Measurements from ENCODE around the gene BACH2.
A peak's percentile ranks its signal among the peaks of the same experiment; 100 is the strongest.

The BACH2 gene

DNA sequence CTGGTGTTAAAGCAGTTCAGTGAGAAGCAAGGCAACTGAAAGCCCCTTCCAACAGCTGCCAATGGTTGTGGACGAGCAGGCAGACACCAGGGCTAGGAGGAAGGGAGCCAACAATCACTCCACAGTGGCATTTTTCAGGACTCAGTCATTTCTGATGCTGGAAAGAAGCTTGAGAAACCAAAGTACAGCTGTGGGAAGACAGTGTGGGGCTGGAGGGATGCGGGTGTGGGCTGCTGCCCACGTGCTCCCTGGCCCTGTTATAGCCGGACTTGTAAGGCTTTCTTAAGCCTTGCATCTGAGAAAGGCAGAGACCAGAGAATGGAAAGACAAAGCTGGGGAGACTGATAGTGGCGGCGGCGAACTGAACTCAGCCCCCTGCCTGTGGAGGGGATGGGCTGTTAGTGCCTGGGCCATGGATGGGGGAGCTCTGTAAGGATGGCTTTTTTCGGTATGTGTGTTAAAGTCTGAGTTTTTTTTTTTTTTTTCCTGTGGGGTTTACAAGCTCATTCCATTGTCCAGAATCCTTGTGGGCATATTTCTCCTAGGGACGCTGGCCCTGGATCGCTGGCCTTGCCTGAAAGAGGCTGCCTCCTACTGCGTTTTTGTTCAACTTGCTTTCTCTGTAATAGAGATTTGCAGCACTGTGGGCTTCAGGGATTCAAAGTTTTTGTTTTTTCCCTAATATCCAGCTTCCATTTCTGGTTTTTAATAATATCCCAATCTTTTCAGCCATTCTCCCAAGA lies 310.7 kb downstream of the BACH2 start:
- H3K9ac ChIP-seq (ENCODE audit: low read length) = peak overlapping the region; percentile 26
- H3K27me3 ChIP-seq (ENCODE audit: control insufficient read depth in 1 of 2, insufficient read depth in 1 of 2, low read length in 2 of 2) = no peaks in the 10 kb centered on the region
- H2BK120ac ChIP-seq (ENCODE audit: low read depth, low read length) = no peak overlapping the region
- H3K23ac ChIP-seq (ENCODE audit: low read length in 2 of 2) = no peak overlapping the region
- no peak overlapping the region for H2BK5ac ChIP-seq (ENCODE audit: low read depth, low read length, poor library complexity, severe bottlenecking)
- no peak overlapping the region for H2BK12ac ChIP-seq (ENCODE audit: low read length in 2 of 2)
- no peaks in the 10 kb centered on the region for H3K9me3 ChIP-seq (ENCODE audit: control insufficient read depth, low read length)
- no peak overlapping the region for H2AK5ac ChIP-seq (ENCODE audit: low read length, severe bottlenecking)
- H3K36me3 ChIP-seq (ENCODE audit: control insufficient read depth in 1 of 2, insufficient read depth in 2 of 2, low read depth in 1 of 2, low read length in 2 of 2) = no peaks in the 10 kb centered on the region
- WGBS = 67% methylated on average over 11 of the region's 11 CpGs
- peak; percentile 73 for DNase-seq
- H2AFZ ChIP-seq (ENCODE audit: low read depth, low read length) = no peak overlapping the region
- no peaks in the 10 kb centered on the region for H3K79me1 ChIP-seq (replicated peaks; ENCODE audit: low read length, poor library complexity, severe bottlenecking)
- no peak overlapping the region for H3K14ac ChIP-seq (ENCODE audit: low read length in 2 of 2)
- H3K4me1 ChIP-seq (ENCODE audit: control insufficient read depth, insufficient read depth, low read depth, low read length) = peaks cover 13% of the 10 kb centered on the region
- no peak overlapping the region for H4K91ac ChIP-seq (ENCODE audit: low read length)
- H3K4me2 ChIP-seq (ENCODE audit: low read length, poor library complexity, severe bottlenecking) = no peak overlapping the region
- no peak overlapping the region for H3K27ac ChIP-seq (ENCODE audit: low read length, poor library complexity, severe bottlenecking)
- H3K18ac ChIP-seq (ENCODE audit: low read depth in 1 of 2, low read length in 2 of 2) = peak overlapping the region; percentile 11 to 76
- no peak overlapping the region for H3K4me3 ChIP-seq (ENCODE audit: insufficient read depth in 1 of 2, low read depth in 1 of 2, low read length in 2 of 2)
- peak overlapping the region; percentile 77 for H2BK15ac ChIP-seq (ENCODE audit: low read depth, poor library complexity, severe bottlenecking)
- no peak overlapping the region for H4K8ac ChIP-seq (ENCODE audit: low read length)
- no peak overlapping the region for H3K4ac ChIP-seq (ENCODE audit: low read depth in 1 of 2, low read length in 2 of 2)

GRCh38 chr6:89984926-89985750 lies 311.5 kb downstream of the BACH2 start:
- no peak overlapping the region for H4K91ac ChIP-seq (ENCODE audit: low read length)
- H3K23ac ChIP-seq (ENCODE audit: low read length in 2 of 2) = no peak overlapping the region
- no peak overlapping the region for H2BK120ac ChIP-seq (ENCODE audit: low read depth, low read length)
- DNase-seq = peak; percentile 56
- H3K9ac ChIP-seq (ENCODE audit: low read length) = peak overlapping the region; percentile 26
- H2AK5ac ChIP-seq (ENCODE audit: low read length, severe bottlenecking) = no peak overlapping the region
- no peak overlapping the region for H3K4ac ChIP-seq (ENCODE audit: low read depth in 1 of 2, low read length in 2 of 2)
- no peak overlapping the region for H3K27ac ChIP-seq (ENCODE audit: low read length, poor library complexity, severe bottlenecking)
- peaks cover 13% of the 10 kb centered on the region for H3K4me1 ChIP-seq (ENCODE audit: control insufficient read depth, insufficient read depth, low read depth, low read length)
- peak overlapping the region; percentile 77 for H2BK15ac ChIP-seq (ENCODE audit: low read depth, poor library complexity, severe bottlenecking)
- H3K9me3 ChIP-seq (ENCODE audit: control insufficient read depth, low read length) = no peaks in the 10 kb centered on the region
- no peak overlapping the region for H4K8ac ChIP-seq (ENCODE audit: low read length)
- no peak overlapping the region for H3K4me3 ChIP-seq (ENCODE audit: insufficient read depth in 1 of 2, low read depth in 1 of 2, low read length in 2 of 2)
- H3K27me3 ChIP-seq (ENCODE audit: control insufficient read depth in 1 of 2, insufficient read depth in 1 of 2, low read length in 2 of 2) = no peaks in the 10 kb centered on the region
- H3K4me2 ChIP-seq (ENCODE audit: low read length, poor library complexity, severe bottlenecking) = no peak overlapping the region
- no peak overlapping the region for H3K18ac ChIP-seq (ENCODE audit: low read depth in 1 of 2, low read length in 2 of 2)
- 43% methylated on average over 11 of the region's 12 CpGs for WGBS
- H2BK5ac ChIP-seq (ENCODE audit: low read depth, low read length, poor library complexity, severe bottlenecking) = no peak overlapping the region
- H3K36me3 ChIP-seq (ENCODE audit: control insufficient read depth in 1 of 2, insufficient read depth in 2 of 2, low read depth in 1 of 2, low read length in 2 of 2) = no peaks in the 10 kb centered on the region
- H3K14ac ChIP-seq (ENCODE audit: low read length in 2 of 2) = peak overlapping the region in 1 of 2 experiments; percentile 53
- H2BK12ac ChIP-seq (ENCODE audit: low read length in 2 of 2) = no peak overlapping the region
- H3K79me1 ChIP-seq (replicated peaks; ENCODE audit: low read length, poor library complexity, severe bottlenecking) = no peaks in the 10 kb centered on the region
- H2AFZ ChIP-seq (ENCODE audit: low read depth, low read length) = no peak overlapping the region

DNA sequence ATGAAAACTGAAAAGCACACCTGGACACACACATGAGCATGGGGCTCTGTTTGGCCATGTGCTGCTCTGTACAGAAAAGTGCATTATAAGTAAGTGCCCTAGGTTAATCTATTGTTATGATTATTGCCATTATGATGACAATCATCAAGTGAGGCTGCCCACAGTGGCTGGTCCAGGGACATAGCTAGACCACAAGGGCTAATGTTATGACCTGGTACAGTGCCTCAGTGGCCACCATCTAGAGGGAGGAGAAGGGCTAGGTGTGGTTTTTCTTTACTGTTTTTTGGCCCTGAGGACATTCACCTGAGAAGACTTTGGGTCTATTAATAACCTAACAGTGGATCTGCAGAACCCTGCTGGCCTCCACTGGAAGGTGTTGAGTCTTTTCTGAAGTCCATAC lies 316.3 kb downstream of the BACH2 start:
- H2BK120ac ChIP-seq (ENCODE audit: low read depth, low read length) = no peak overlapping the region
- H4K91ac ChIP-seq (ENCODE audit: low read length) = no peak overlapping the region
- peaks cover 4% of the 10 kb centered on the region for H3K4me1 ChIP-seq (ENCODE audit: control insufficient read depth, insufficient read depth, low read depth, low read length)
- no peak overlapping the region for H2BK12ac ChIP-seq (ENCODE audit: low read length in 2 of 2)
- no peak overlapping the region for H3K14ac ChIP-seq (ENCODE audit: low read length in 2 of 2)
- H3K79me1 ChIP-seq (replicated peaks; ENCODE audit: low read length, poor library complexity, severe bottlenecking) = no peaks in the 10 kb centered on the region
- no peak overlapping the region for H3K4ac ChIP-seq (ENCODE audit: low read depth in 1 of 2, low read length in 2 of 2)
- H2BK5ac ChIP-seq (ENCODE audit: low read depth, low read length, poor library complexity, severe bottlenecking) = no peak overlapping the region
- no peak overlapping the region for H3K4me3 ChIP-seq (ENCODE audit: insufficient read depth in 1 of 2, low read depth in 1 of 2, low read length in 2 of 2)
- no peak overlapping the region for H4K8ac ChIP-seq (ENCODE audit: low read length)
- H3K23ac ChIP-seq (ENCODE audit: low read length in 2 of 2) = no peak overlapping the region
- H3K27me3 ChIP-seq (ENCODE audit: control insufficient read depth in 1 of 2, insufficient read depth in 1 of 2, low read length in 2 of 2) = no peaks in the 10 kb centered on the region
- H2BK15ac ChIP-seq (ENCODE audit: low read depth, poor library complexity, severe bottlenecking) = no peak overlapping the region
- no peaks in the 10 kb centered on the region for H3K9me3 ChIP-seq (ENCODE audit: control insufficient read depth, low read length)
- H3K18ac ChIP-seq (ENCODE audit: low read depth in 1 of 2, low read length in 2 of 2) = no peak overlapping the region
- H2AFZ ChIP-seq (ENCODE audit: low read depth, low read length) = no peak overlapping the region
- H3K9ac ChIP-seq (ENCODE audit: low read length) = no peak overlapping the region
- H3K4me2 ChIP-seq (ENCODE audit: low read length, poor library complexity, severe bottlenecking) = no peak overlapping the region
- no peak overlapping the region for H2AK5ac ChIP-seq (ENCODE audit: low read length, severe bottlenecking)
- no peak overlapping the region for H3K27ac ChIP-seq (ENCODE audit: low read length, poor library complexity, severe bottlenecking)
- H3K36me3 ChIP-seq (ENCODE audit: control insufficient read depth in 1 of 2, insufficient read depth in 2 of 2, low read depth in 1 of 2, low read length in 2 of 2) = no peaks in the 10 kb centered on the region
- DNase-seq = no peak

DNA sequence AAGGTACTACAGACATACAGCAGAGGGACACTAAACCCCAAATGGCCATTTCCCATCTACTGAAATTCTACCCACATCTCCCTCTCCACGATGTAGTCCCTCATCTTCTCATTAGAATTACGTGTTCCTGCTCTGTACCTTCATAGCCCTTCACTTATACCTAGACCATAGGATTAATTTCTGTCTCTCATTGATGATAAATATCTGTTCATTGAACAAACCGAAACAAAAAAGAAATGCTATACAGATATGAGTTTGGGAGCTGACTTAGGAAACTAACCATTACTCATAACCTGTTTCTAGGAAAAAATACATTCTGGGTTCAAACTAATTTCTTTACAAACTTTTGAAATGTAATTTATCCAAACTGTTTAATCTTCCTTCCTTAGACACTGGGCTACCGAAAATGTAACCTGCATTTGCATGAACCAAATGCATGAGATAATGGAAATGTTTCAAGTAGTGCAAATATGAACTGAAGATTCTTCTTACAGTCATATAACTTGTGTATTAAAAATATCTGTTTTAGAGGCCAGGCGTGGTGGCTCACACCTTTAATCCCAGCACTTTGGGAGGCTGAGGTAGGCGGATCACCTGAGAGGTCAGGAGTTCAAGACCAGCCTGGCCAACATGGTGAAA lies 317.0 kb downstream of the BACH2 start:
- DNase-seq = no peak
- no peak overlapping the region for H2AFZ ChIP-seq (ENCODE audit: low read depth, low read length)
- 80% methylated on average over 4 of the region's 6 CpGs for WGBS

More for the DNA sequence above, 317.0 kb downstream of the BACH2 start:
- H2BK12ac ChIP-seq (ENCODE audit: low read length in 2 of 2) = no peak overlapping the region
- H3K14ac ChIP-seq (ENCODE audit: low read length in 2 of 2) = no peak overlapping the region
- H3K23ac ChIP-seq (ENCODE audit: low read length in 2 of 2) = no peak overlapping the region
- H3K4me1 ChIP-seq (ENCODE audit: control insufficient read depth, insufficient read depth, low read depth, low read length) = no peaks in the 10 kb centered on the region
- no peaks in the 10 kb centered on the region for H3K36me3 ChIP-seq (ENCODE audit: control insufficient read depth in 1 of 2, insufficient read depth in 2 of 2, low read depth in 1 of 2, low read length in 2 of 2)
- H4K91ac ChIP-seq (ENCODE audit: low read length) = no peak overlapping the region
- H2BK120ac ChIP-seq (ENCODE audit: low read depth, low read length) = no peak overlapping the region
- H3K18ac ChIP-seq (ENCODE audit: low read depth in 1 of 2, low read length in 2 of 2) = no peak overlapping the region
- no peak overlapping the region for H3K4ac ChIP-seq (ENCODE audit: low read depth in 1 of 2, low read length in 2 of 2)
- H2BK5ac ChIP-seq (ENCODE audit: low read depth, low read length, poor library complexity, severe bottlenecking) = no peak overlapping the region
- H3K9me3 ChIP-seq (ENCODE audit: control insufficient read depth, low read length) = no peaks in the 10 kb centered on the region
- H3K9ac ChIP-seq (ENCODE audit: low read length) = no peak overlapping the region
- peak overlapping the region; percentile 65 for H2AK5ac ChIP-seq (ENCODE audit: low read length, severe bottlenecking)
- H2BK15ac ChIP-seq (ENCODE audit: low read depth, poor library complexity, severe bottlenecking) = no peak overlapping the region
- H3K4me3 ChIP-seq (ENCODE audit: insufficient read depth in 1 of 2, low read depth in 1 of 2, low read length in 2 of 2) = no peak overlapping the region
- no peak overlapping the region for H3K27ac ChIP-seq (ENCODE audit: low read length, poor library complexity, severe bottlenecking)
- H4K8ac ChIP-seq (ENCODE audit: low read length) = no peak overlapping the region
- H3K27me3 ChIP-seq (ENCODE audit: control insufficient read depth in 1 of 2, insufficient read depth in 1 of 2, low read length in 2 of 2) = no peaks in the 10 kb centered on the region
- no peaks in the 10 kb centered on the region for H3K79me1 ChIP-seq (replicated peaks; ENCODE audit: low read length, poor library complexity, severe bottlenecking)
- H3K4me2 ChIP-seq (ENCODE audit: low read length, poor library complexity, severe bottlenecking) = no peak overlapping the region
